Upper lobe of right lung (tissue), 1 donor: ENCODE measurements around the gene SYNPO2. TPM values are rescaled to one million over a fixed set of nuclear protein-coding genes. Genes with fewer than 3 reads are reported as not detected.

Experiments used
- ATAC-seq: fragments of 200-7000 bp; cut with Tn5 transposase; one replicate; pipeline ENCODE4 v1.9.1; 2020; ENCODE audit warnings: mild to moderate bottlenecking, moderate library complexity
- DNase-seq: peaks from one replicate; pipeline ENCODE4 v3.0.0-alpha.2; 2020
- H3K27ac ChIP-seq: fragments of 200-600 bp; one replicate; pipeline ENCODE4 v1.8.0; 2022
- H3K27me3 ChIP-seq: fragments of 200-600 bp; one replicate; pipeline ENCODE4 v1.8.0; 2022; ENCODE audit warnings: mild to moderate bottlenecking
- H3K36me3 ChIP-seq: fragments of 200-600 bp; one replicate; pipeline ENCODE4 v1.8.0; 2022
- H3K4me1 ChIP-seq: fragments of 200-600 bp; one replicate; pipeline ENCODE4 v1.8.0; 2022
- H3K4me3 ChIP-seq: fragments of 200-600 bp; one replicate; pipeline ENCODE4 v1.8.0; 2022; ENCODE audit warnings: mild to moderate bottlenecking
- H3K9me3 ChIP-seq: fragments of 200-600 bp; one replicate; pipeline ENCODE4 v1.8.0; 2022
- CTCF ChIP-seq: fragments of 200-600 bp; IDR thresholded peaks from one replicate; pipeline ENCODE4 v1.8.0; 2022; ENCODE audit warnings: antibody characterized with exemption
- intact Hi-C: fragments of 100-400 bp; cut with DNase I; formaldehyde crosslinking; loops from one replicate; pipeline ENCODE4 v1.11.0; 2022
- total RNA-seq: library from RNA; stranded (reverse); fragmentation: NEBNext Ultra II Directional; extraction: Animal tissue kit (Norgen Biotek cat#: 25700); gene quantifications from one replicate; pipeline ENCODE4 v1.2.1, GENCODE V29; 2021
- donor health status: DM: no; HTN: yes; CAD: no; lungs with severe emphysema.

The SYNPO2 gene
- total RNA-seq, 1 donor from 2014 or later = 38.9 TPM

DNA sequence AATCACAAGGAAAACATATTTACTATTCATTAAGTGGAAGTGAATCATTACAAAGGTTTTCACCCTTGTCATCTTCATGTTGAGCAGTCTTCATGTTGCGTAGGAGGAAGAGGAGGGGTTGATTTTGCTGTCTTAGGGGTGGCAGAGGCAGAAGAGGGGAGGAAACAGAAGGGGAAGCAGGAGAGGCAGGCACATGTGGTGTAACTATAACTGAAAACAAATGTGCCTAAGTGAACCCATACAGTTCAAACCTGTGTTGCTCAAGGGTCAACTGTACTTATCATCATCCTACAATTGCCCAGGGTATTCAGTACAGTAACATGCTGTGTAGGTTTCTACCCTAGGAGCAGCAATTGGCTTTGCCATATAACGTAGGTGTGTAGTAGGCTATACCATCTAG, 47.2 kb downstream of the SYNPO2 start:
- Histone ChIP-seq H3K27ac (no peak overlapping the region), H3K4me1 (no peaks in the 10 kb centered on the region), H3K36me3 (no peaks in the 10 kb centered on the region), H3K4me3 (no peak overlapping the region), H3K9me3 (no peaks in the 10 kb centered on the region), H3K27me3 (no peaks in the 10 kb centered on the region)
- DNase-seq (no peak), ATAC-seq (no peak)
- intact Hi-C loops = no loop called here
- no peak for TF ChIP-seq CTCF

DNA sequence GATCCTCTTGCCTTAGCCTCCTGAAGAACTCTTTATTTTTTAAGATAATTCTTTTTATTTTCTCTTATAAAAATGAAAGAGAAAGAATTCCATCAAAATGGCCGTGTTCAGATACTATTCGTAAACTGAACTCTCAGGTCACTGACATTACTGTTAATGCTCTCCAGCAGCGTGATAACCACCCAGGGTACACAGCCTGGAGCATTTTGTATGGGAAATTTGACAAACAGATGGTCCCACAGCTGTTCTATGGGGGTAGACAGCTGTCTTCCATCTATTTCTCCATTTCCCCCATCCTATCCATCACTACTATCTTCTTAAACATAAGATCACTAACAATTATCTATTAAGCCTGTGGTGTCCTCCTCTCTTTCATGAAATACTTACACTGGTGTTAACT, 47.8 kb downstream of the SYNPO2 start:
- H3K36me3 ChIP-seq = no peaks in the 10 kb centered on the region
- H3K4me3 ChIP-seq = no peak overlapping the region
- ATAC-seq = no peak
- no peaks in the 10 kb centered on the region for H3K4me1 ChIP-seq
- intact Hi-C loops = no loop called here
- no peak overlapping the region for H3K27ac ChIP-seq
- DNase-seq = no peak
- no peaks in the 10 kb centered on the region for H3K27me3 ChIP-seq
- no peaks in the 10 kb centered on the region for H3K9me3 ChIP-seq
- no peak for TF ChIP-seq CTCF

GRCh38 chr4:118939169-118939783, 50.6 kb downstream of the SYNPO2 start:
- no peaks in the 10 kb centered on the region for H3K4me1 ChIP-seq
- TF ChIP-seq CTCF = no peak
- no peak overlapping the region for H3K27ac ChIP-seq
- no peaks in the 10 kb centered on the region for H3K36me3 ChIP-seq
- ATAC-seq (no peak), DNase-seq (no peak)
- no peak overlapping the region for H3K4me3 ChIP-seq
- intact Hi-C loops = no loop called here
- no peaks in the 10 kb centered on the region for H3K9me3 ChIP-seq
- no peaks in the 10 kb centered on the region for H3K27me3 ChIP-seq

GRCh38 chr4:118941149-118941548, 52.5 kb downstream of the SYNPO2 start:
- Histone ChIP-seq H3K9me3 (no peaks in the 10 kb centered on the region), H3K27me3 (no peaks in the 10 kb centered on the region), H3K27ac (no peak overlapping the region), H3K4me1 (no peaks in the 10 kb centered on the region), H3K36me3 (no peaks in the 10 kb centered on the region), H3K4me3 (no peak overlapping the region)
- intact Hi-C loops = no loop called here
- no peak for TF ChIP-seq CTCF
- DNase-seq = no peak
- ATAC-seq = no peak

- TF ChIP-seq CTCF = no peak
- Histone ChIP-seq H3K4me3 (no peak overlapping the region), H3K36me3 (no peaks in the 10 kb centered on the region), H3K4me1 (no peaks in the 10 kb centered on the region), H3K9me3 (no peaks in the 10 kb centered on the region), H3K27me3 (no peaks in the 10 kb centered on the region), H3K27ac (no peak overlapping the region)
- intact Hi-C loops = no loop called here
- ATAC-seq (no peak), DNase-seq (no peak)
These were observed 53.1 kb downstream of the SYNPO2 start for GRCh38 chr4:118941799-118942198.

- Histone ChIP-seq H3K36me3 (no peaks in the 10 kb centered on the region), H3K4me1 (no peaks in the 10 kb centered on the region), H3K9me3 (no peaks in the 10 kb centered on the region), H3K4me3 (no peak overlapping the region), H3K27me3 (no peaks in the 10 kb centered on the region), H3K27ac (no peak overlapping the region)
- ATAC-seq (no peak), DNase-seq (no peak)
- intact Hi-C loops = no loop called here
- no peak for TF ChIP-seq CTCF
These were observed 53.8 kb downstream of the SYNPO2 start for GRCh38 chr4:118942465-118942864.
